ENCODE results near the gene P2RX7.

DNA sequence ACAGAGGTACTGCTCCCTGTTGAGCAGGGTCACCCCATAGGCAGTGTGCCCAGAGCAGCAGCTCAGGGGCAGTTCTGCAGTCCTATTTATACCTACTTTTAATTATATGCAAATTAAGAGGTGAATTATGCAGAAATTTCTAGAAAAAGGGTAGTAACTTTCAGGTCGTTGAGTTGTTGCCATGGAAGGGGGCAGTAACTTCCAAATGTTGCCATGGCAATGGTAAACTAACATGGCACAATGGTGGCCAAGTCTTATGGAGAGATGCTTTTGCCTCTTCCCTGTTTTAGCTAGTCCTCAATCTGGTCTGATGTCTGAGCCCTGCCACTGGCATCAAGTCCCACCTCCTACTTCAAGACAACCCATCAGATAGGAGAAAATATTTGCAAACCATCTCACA is 30.4 kb upstream of the P2RX7 start:
- TF ChIP-seq ZNF311 (CRISPR knock-in tag; IDR thresholded peaks at IDR 0.05) (no peak), CEBPB (tag; IDR thresholded peaks at IDR 0.05) (no peak), NR3C1 (CRISPR knock-in tag; IDR thresholded peaks at IDR 0.05) (no peak), HDAC6 (IDR thresholded peaks at IDR 0.05; ENCODE audit: low read depth, low read length) (no peak), MEF2A (IDR thresholded peaks at IDR 0.05; ENCODE audit: control insufficient read depth, low read depth, low read length) (no peak), NCOA2 (IDR thresholded peaks at IDR 0.05; ENCODE audit: partially characterized antibody in 2 of 2) (no peak), BCL6 (CRISPR knock-in tag; IDR thresholded peaks at IDR 0.05) (no peak), ZEB2 (IDR thresholded peaks at IDR 0.05) (no peak)
- TF ChIP-seq, protein P1, sequence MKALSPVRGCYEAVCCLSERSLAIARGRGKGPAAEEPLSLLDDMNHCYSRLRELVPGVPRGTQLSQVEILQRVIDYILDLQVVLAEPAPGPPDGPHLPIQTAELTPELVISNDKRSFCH (CRISPR knock-in tag; IDR thresholded peaks at IDR 0.05), result no peak
- TF ChIP-seq, protein P1 (tag; IDR thresholded peaks at IDR 0.05), result no peak
- TF ChIP-seq, protein P2, sequence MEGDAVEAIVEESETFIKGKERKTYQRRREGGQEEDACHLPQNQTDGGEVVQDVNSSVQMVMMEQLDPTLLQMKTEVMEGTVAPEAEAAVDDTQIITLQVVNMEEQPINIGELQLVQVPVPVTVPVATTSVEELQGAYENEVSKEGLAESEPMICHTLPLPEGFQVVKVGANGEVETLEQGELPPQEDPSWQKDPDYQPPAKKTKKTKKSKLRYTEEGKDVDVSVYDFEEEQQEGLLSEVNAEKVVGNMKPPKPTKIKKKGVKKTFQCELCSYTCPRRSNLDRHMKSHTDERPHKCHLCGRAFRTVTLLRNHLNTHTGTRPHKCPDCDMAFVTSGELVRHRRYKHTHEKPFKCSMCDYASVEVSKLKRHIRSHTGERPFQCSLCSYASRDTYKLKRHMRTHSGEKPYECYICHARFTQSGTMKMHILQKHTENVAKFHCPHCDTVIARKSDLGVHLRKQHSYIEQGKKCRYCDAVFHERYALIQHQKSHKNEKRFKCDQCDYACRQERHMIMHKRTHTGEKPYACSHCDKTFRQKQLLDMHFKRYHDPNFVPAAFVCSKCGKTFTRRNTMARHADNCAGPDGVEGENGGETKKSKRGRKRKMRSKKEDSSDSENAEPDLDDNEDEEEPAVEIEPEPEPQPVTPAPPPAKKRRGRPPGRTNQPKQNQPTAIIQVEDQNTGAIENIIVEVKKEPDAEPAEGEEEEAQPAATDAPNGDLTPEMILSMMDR (IDR thresholded peaks at IDR 0.05 in 2 of 3, conservative IDR thresholded peaks at IDR 0.05 in 1 of 3; ENCODE audit: insufficient read depth in 2 of 3, low read depth in 1 of 3, low read length in 3 of 3), result no peak
